Heart left ventricle (tissue), 16 donors: ENCODE results near the gene PPP1R8. TPM values are rescaled to one million over a fixed set of nuclear protein-coding genes. Genes with fewer than 3 reads are reported as not detected.

Experiments
- ATAC-seq, 4 donors: fragments of 200-7000 bp; cut with Tn5 transposase; one replicate each; pipeline ENCODE4 v1.9.1; 2020 to 2022; ENCODE audit warnings: moderate library complexity in 4 of 4, mild to moderate bottlenecking in 3 of 4, moderate number of reproducible peaks in 1 of 4
- DNase-seq, 5 donors: peaks; one replicate each; pipeline ENCODE4 v3.0.0-alpha.2; 2020
- H3K27ac ChIP-seq, 12 donors: fragments of 200-600 bp; sonication (generic) in 4 of 12; one replicate each; pipeline versions ENCODE4 v1.5.0 to v1.8.0; 2016 to 2022; ENCODE audit warnings: mild to moderate bottlenecking in 2 of 12
- H3K27me3 ChIP-seq, 9 donors: fragments of 200-600 bp; sonication (generic) in 2 of 9; one replicate each; pipeline versions ENCODE4 v1.5.1 to v1.8.0; 2016 to 2022; ENCODE audit warnings: mild to moderate bottlenecking in 3 of 9
- H3K36me3 ChIP-seq, 9 donors: fragments of 200-600 bp; sonication (generic) in 2 of 9; one replicate each; pipeline versions ENCODE4 v1.5.0 to v1.8.0; 2018 to 2022; ENCODE audit warnings: mild to moderate bottlenecking in 2 of 9
- H3K4me1 ChIP-seq, 12 donors: fragments of 200-600 bp; sonication (generic) in 4 of 12; one replicate each; pipeline versions ENCODE4 v1.5.0 to v1.8.0; 2016 to 2022; ENCODE audit warnings: mild to moderate bottlenecking in 3 of 12
- H3K4me3 ChIP-seq, 12 donors: fragments of 200-600 bp; sonication (generic) in 4 of 12; one replicate each; pipeline versions ENCODE4 v1.5.0 to v1.8.0; 2017 to 2022; ENCODE audit warnings: mild to moderate bottlenecking in 9 of 12, moderate library complexity in 4 of 12
- H3K9me3 ChIP-seq, 12 donors: fragments of 200-600 bp; sonication (generic) in 4 of 12; one replicate each; pipeline versions ENCODE4 v1.5.0 to v1.8.0; 2016 to 2022; ENCODE audit warnings: mild to moderate bottlenecking in 1 of 12
- CTCF ChIP-seq, 12 donors: fragments of 200-600 bp; sonication (generic) in 4 of 12; IDR thresholded peaks; one replicate each; pipeline versions ENCODE4 v1.5.0 to v1.8.0; 2018 to 2022; ENCODE audit warnings: antibody characterized with exemption in 12 of 12, mild to moderate bottlenecking in 5 of 12
- POLR2A ChIP-seq, 2 donors: fragments of 450-650 bp; IDR thresholded peaks; one replicate each; pipeline ENCODE4 v1.6.1; 2017; ENCODE audit warnings: antibody characterized with exemption in 2 of 2, mild to moderate bottlenecking in 2 of 2, moderate library complexity in 2 of 2
- WGBS, 4 donors: extraction: QIAGEN DNeasy Blood & Tissue Kit in 2 of 4; methylation state at CpG; one replicate each; pipeline versions ENCODE4 v1.1.5 to v1.1.7; 2013 to 2018; 5-methylcytosine and 5-hydroxymethylcytosine counted together
- intact Hi-C, 10 donors: fragments of 100-400 bp; cut with DNase I; formaldehyde crosslinking; loops; one replicate each; pipeline versions ENCODE4 v1.11.1 to v1.14.2; 2022
- polyA plus RNA-seq, 2 donors: library from polyadenylated mRNA; stranded (reverse); fragments of 200-250 nt; gene quantifications; one replicate each; pipeline ENCODE4 v1.2.3, GENCODE V29; 2013
- total RNA-seq, 9 donors: library from RNA; depleted of rRNA in 2 of 9; stranded (reverse); fragments of >200 nt in 2 of 9; fragmentation: NEBNext Ultra II Directional in 3 of 9; extraction: Animal tissue kit (Norgen Biotek cat#: 25700) in 3 of 9; gene quantifications; one replicate each; pipeline versions ENCODE4 v1.1.0 to v1.2.4, GENCODE V29; 2016 to 2023
- donor health status: ischemic (EF 13 %, LVEDD 7.1; RV severe dilation, severe dysfunction).
- donor health status: healthy with polysubstance abuse.
- donor health status: DM: no; HTN: yes; CAD: no.
- donor health status: DM: no; HTN: no; CAD: no.
- donor health status: ischemic (EF 25% LVEDD 6.9; RV normal size, moderate dysfunction).
- donor health status: ischemic (EF 25% LVEDD 5.7; RV mildly dilated, moderate dysfunction).
- donor health status: healthy.
- donor health status: DM: yes; HTN: yes; CAD: no.
- donor health status: ischemic (EF 35%, LVEDD 5.7; RV mildly dilated, moderate dysfunction).
- donor health status: nonischemic (EF 11% LVEDD 7.7; RV severe dilation, severe dysfunction).
- donor health status: DM: yes; HTN: yes; CAD: no.
- donor health status: PGD.
- donor health status: ischemic (EF 29% LVEDD 5.4; RV normal size, mild dysfunction).
- donor health status: nonischemic (EF 23%, LVEDD 6.1; RV moderate dilation, normal function).

PPP1R8 gene
- total and polyA plus RNA-seq, 11 donors, result 13.3 to 32.9 (median 25.1) TPM

- no peak for TF ChIP-seq POLR2A (IDR thresholded peaks at IDR 0.05)
- TF ChIP-seq CTCF (IDR thresholded peaks at IDR 0.05), result peak; percentile 77 to 96 (median 88)
- 29 to 38% (median 31%) methylated on average over 8 to 10 of the region's 10 CpGs for WGBS, 4 donors
- DNase-seq (peak; percentile 75 to 89 (median 81)), ATAC-seq (peak; percentile 79 to 94 (median 91))
- H3K9me3 ChIP-seq, result no peaks in the 10 kb centered on the region
- no peaks in the 10 kb centered on the region for H3K27me3 ChIP-seq
- intact Hi-C loops, result loop anchor here in 9 of 10 donors (1.0 to 10.0 kb wide), 7 partner anchors 116 to 349 kb away; no protein-coding TSS in a partner anchor
- H3K4me1 ChIP-seq, result peaks cover 0 to 35% (median 3%) of the 10 kb centered on the region in 12 donors
- H3K27ac ChIP-seq, result peak overlapping the region in 1 of 12 donors; percentile 75
- H3K36me3 ChIP-seq, result no peaks in the 10 kb centered on the region
- H3K4me3 ChIP-seq, result peak overlapping the region in 1 of 12 donors; percentile 29
Observed at GRCh38 chr1:27858072-27858948, 27.7 kb downstream of the PPP1R8 start.

GRCh38 chr1:27858949-27859576 is 28.5 kb downstream of the PPP1R8 start:
- DNase-seq, result no peak
- peaks cover 0 to 43% (median 4%) of the 10 kb centered on the region in 12 donors for H3K4me1 ChIP-seq
- intact Hi-C loops, result loop anchor here in 9 of 10 donors (1.0 to 10.0 kb wide), 7 partner anchors 116 to 348 kb away; no protein-coding TSS in a partner anchor
- H3K4me3 ChIP-seq, result no peak overlapping the region
- no peaks in the 10 kb centered on the region for H3K27me3 ChIP-seq
- no peak for TF ChIP-seq POLR2A (IDR thresholded peaks at IDR 0.05)
- no peak for TF ChIP-seq CTCF (IDR thresholded peaks at IDR 0.05)
- no peaks in the 10 kb centered on the region for H3K9me3 ChIP-seq
- H3K27ac ChIP-seq, result peak overlapping the region in 1 of 12 donors; percentile 75
- H3K36me3 ChIP-seq, result no peaks in the 10 kb centered on the region
- 83 to 90% (median 87%) methylated on average over 14 of the region's 14 CpGs for WGBS, 4 donors
- ATAC-seq, result no peak

GRCh38 chr1:27861436-27861835 is 30.9 kb downstream of the PPP1R8 start:
- TF ChIP-seq POLR2A (IDR thresholded peaks at IDR 0.05), result no peak
- no peak for TF ChIP-seq CTCF (IDR thresholded peaks at IDR 0.05)
- 89 to 94% (median 92%) methylated on average over 10 of the region's 10 CpGs for WGBS, 4 donors
- no peaks in the 10 kb centered on the region for H3K36me3 ChIP-seq
- H3K4me3 ChIP-seq, result no peak overlapping the region
- DNase-seq (no peak), ATAC-seq (no peak)
- H3K27me3 ChIP-seq, result no peaks in the 10 kb centered on the region
- H3K9me3 ChIP-seq, result no peaks in the 10 kb centered on the region
- no peak overlapping the region for H3K27ac ChIP-seq
- H3K4me1 ChIP-seq, result peaks cover 0 to 67% (median 4%) of the 10 kb centered on the region in 12 donors
- intact Hi-C loops, result loop anchor here in 5 of 10 donors (5.0 to 10.0 kb wide), 5 partner anchors 116 to 346 kb away; no protein-coding TSS in a partner anchor

- peak overlapping the region in 6 of 12 donors; percentile 10 to 94 (median 52) for H3K27ac ChIP-seq
- intact Hi-C loops, result loop anchor here in 5 of 10 donors (5.0 to 10.0 kb wide), 5 partner anchors 115 to 345 kb away; no protein-coding TSS in a partner anchor
- 82 to 89% (median 87%) methylated on average over 3 of the region's 3 CpGs for WGBS, 4 donors
Observed at GRCh38 chr1:27862004-27862403, 31.4 kb downstream of the PPP1R8 start.

More at GRCh38 chr1:27862004-27862403, 31.4 kb downstream of the PPP1R8 start:
- no peaks in the 10 kb centered on the region for H3K9me3 ChIP-seq
- H3K4me1 ChIP-seq, result peaks cover 0 to 68% (median 4%) of the 10 kb centered on the region in 12 donors
- no peaks in the 10 kb centered on the region for H3K27me3 ChIP-seq
- DNase-seq (no peak), ATAC-seq (no peak)
- H3K4me3 ChIP-seq, result peak overlapping the region in 1 of 12 donors; percentile 28
- TF ChIP-seq POLR2A (IDR thresholded peaks at IDR 0.05), result no peak
- TF ChIP-seq CTCF (IDR thresholded peaks at IDR 0.05), result no peak
- H3K36me3 ChIP-seq, result no peaks in the 10 kb centered on the region
